ENCODE measurements around the gene SCAF1.

Gene SCAF1

DNA sequence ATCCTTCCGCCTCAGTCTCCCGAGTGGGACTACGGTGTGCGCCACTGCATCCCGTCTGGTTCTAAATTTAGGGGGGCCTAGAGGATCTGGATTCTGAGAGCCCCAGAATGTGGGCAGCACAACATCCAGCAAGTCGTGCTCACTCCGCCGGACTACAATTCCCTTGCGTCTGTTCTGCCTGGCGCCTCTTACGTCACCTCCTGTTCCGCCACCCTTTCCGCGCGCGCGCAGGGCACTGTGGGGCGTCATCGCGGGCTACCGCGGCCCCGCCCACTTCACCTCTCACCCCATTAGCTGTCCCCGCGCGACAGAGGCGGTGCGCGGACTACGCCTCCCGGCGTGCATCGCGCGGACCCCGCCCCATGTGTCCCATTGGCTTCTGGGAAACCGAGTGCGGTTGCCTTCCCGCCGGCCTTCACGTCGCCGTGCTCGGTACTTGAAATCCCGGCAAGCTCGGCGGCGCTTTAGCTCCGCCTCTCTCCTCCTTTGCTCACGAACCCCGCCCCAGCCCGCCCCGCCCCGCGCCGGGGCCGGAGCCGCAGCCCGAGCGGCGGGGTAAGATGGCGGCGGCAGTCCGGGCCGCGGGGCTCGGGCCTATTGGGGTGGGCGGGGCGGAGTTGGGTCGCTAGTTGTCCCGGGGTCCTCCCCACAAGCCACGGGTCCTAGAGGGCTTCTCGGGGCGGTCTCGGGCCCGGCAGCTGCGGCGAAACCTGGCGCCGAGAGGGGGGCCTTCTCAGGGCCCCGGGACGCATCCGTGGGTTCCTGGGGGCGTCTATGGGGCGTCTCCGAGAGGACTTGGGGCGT is at the start of gene SCAF1:
Gene SCAF1, plus strand, starts transcription at position 522 of the 804 bp plus-strand sequence. CDS start 2,818 bp downstream, outside the sequence.
- Mint-ChIP-seq H3K4me1 (peaks cover 46% of the 10 kb centered on the region), H3K36me3 (peaks cover 11% of the 10 kb centered on the region), H3K9me3 (no peaks in the 10 kb centered on the region), H3K4me3 (peak within 1 kb of the TSS; percentile 92), H3K27me3 (no peaks in the 10 kb centered on the region), H3K27ac (peak within 1 kb of the TSS; percentile 98)
- peak; percentile 96 to 99 for DNase-seq (ENCODE audit: low spot score in 2 of 2)
- ATAC-seq (ENCODE audit: low read depth): peak; percentile 68

DNA sequence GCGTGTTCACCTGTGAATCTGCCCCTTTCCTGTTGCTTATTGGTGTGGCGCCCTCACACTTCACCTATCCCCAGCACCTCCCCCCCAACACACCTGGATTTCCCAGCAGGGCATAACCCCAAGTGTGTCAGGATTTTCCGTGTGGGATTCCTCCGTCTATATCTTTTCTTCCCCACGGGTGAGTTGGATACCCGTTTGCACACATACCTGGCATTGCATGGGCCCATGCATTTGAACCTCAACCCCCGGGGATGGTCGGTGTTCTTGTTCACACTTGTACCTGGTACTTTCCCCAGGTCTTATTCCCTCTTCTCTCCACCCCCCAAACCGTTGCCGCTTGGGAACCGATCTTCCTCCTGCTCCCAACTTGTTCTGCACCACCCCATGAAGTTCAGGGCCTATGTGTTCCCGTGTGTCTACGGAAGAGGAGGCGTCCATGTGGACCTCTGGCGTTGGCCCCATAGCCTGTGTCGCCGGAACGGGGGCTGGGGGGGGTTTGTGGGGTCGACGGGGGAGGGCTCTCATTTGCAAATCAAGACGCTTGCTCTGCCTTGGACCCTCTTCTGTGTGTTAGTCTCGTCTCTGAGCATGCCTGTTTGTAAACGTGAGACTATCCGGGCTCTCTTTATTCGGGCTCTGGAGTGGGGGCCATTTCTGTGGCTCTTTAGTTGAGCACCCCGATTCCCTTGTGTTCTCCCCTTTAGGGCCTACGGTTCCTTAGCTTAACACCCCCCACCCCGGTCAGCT is 49.4 kb upstream of the SCAF1 start:
- peaks cover 17% of the 10 kb centered on the region for H3K36me3 Mint-ChIP-seq
- peak overlapping the region; percentile 71 for H3K4me3 Mint-ChIP-seq
- H3K4me1 Mint-ChIP-seq: peaks cover 25% of the 10 kb centered on the region
- H3K27ac Mint-ChIP-seq: peak overlapping the region; percentile 71
- DNase-seq (ENCODE audit: low spot score in 2 of 2): no peak
- no peaks in the 10 kb centered on the region for H3K9me3 Mint-ChIP-seq
- no peaks in the 10 kb centered on the region for H3K27me3 Mint-ChIP-seq
- no peak for ATAC-seq (ENCODE audit: low read depth)

DNA sequence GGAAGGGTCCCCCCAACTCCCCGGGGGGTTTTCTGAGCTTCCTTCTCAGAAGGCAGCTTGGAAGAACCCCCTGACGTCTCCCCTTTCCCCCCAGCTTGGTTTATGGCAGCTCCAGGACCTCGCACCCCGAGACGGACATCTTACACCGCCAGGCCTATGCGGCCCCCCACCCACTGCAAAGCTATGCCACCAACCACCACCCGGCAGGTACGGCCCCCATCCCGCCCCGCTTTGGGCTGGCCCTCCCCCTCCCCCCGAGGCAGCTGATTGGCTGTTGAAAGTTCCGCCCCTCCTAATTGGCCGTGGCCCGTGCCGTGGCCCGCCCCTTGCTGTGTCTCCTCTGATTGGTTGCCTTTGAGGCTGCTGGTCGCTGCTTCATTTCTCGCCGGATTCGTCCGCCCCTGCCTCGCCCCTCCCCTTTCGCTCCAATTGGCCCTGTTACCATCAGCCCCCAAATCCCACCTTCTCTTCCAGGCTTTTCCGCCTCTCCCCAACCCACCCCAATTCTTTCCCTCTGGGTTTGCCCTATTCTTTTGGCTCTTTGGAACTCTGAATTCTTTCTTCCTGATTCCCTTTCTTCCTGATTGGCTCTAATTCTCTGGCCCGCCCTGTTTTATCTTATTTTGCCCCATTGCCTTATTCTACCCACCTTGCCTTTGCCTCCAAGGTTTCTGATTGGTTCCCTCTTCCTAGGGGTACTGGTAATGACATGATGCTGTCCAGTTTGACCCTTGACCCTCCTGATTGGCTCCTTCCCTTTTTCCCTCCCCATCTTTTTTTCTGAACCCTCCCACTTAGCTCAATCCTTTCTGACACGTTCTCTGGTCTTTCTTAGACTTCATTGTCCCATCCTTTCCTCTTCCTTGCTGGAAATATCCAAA is 48.5 kb upstream of the SCAF1 start:
- H3K4me1 Mint-ChIP-seq: peaks cover 25% of the 10 kb centered on the region
- H3K4me3 Mint-ChIP-seq: peak overlapping the region; percentile 71
- no peaks in the 10 kb centered on the region for H3K27me3 Mint-ChIP-seq
- peaks cover 17% of the 10 kb centered on the region for H3K36me3 Mint-ChIP-seq
- peak; percentile 77 to 87 for DNase-seq (ENCODE audit: low spot score in 2 of 2)
- no peaks in the 10 kb centered on the region for H3K9me3 Mint-ChIP-seq
- ATAC-seq (ENCODE audit: low read depth): peak; percentile 53
- peak overlapping the region; percentile 71 for H3K27ac Mint-ChIP-seq

GRCh38 chr19:49594157-49594992 is 47.6 kb upstream of the SCAF1 start:
- H3K4me1 Mint-ChIP-seq: peaks cover 23% of the 10 kb centered on the region
- H3K27me3 Mint-ChIP-seq: no peaks in the 10 kb centered on the region
- peak overlapping the region; percentile 71 for H3K27ac Mint-ChIP-seq
- H3K9me3 Mint-ChIP-seq: no peaks in the 10 kb centered on the region
- ATAC-seq (ENCODE audit: low read depth) (no peak), DNase-seq (ENCODE audit: low spot score in 2 of 2) (no peak)
- peak overlapping the region; percentile 71 for H3K4me3 Mint-ChIP-seq
- peaks cover 17% of the 10 kb centered on the region for H3K36me3 Mint-ChIP-seq

DNA sequence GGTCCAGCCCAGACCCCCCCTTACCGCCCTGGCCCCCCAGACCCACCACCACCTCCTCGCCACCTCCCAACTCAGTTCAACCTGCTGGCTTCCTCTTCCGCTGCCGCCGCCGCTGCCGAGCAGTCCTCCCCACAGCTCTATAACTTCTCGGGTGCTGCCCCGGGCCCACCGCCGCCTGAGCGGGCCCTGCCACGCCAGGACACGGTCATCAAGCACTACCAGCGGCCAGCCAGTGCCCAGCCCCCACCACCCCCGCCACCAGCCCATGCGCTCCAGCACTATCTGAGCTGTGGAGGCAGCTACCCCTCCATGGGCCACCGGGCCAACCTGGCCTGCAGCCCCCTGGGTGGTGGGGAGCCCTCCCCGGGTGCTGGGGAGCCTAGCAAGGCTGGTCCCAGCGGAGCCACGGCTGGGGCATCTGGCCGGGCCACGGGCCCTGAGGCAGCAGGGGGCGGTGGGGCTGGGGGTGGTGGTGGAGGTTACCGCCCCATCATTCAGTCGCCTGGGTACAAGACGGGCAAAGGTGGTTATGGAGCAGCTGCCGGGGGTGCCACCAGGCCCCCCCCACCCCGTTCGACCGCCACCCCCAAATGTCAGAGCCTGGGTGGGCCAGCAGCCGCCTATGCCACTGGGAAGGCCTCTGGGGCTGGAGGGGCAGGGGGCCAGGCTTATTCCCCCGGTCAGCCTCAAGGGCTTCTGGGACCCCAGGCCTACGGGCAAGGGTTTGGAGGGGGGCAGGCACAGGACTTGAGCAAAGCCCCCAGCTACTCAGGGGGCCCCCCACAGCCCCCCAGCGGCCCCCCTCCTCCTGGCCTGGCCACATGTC is 46.8 kb upstream of the SCAF1 start:
- ATAC-seq (ENCODE audit: low read depth): no peak
- H3K36me3 Mint-ChIP-seq: peaks cover 21% of the 10 kb centered on the region

DNA sequence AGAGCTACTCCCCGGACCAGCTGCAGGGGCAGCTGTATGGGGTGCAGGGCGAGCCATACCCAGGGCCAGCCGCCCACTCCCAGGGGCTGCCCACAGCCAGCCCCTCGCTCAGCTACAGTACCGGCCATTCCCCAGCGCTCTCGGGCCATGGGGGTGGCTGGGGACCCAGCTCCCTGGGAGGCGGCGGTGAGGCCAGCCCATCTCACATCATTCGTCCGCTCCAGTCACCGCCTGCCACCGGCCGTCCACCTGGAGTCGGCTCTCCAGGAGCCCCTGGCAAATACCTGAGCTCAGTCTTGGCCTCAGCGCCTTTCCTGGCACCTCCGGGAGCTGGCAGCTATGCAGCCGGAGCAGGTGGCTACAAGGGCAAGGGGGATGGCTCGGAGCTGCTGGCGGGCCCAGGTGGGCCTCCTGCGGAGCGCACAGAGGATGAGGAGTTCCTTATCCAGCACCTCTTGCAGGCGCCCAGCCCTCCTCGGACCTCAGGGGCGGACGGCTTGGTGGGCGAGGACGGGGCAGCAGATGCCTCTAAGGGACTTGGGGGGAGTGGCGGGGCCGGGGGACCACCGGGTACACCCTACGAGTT is 46.1 kb upstream of the SCAF1 start:
- ATAC-seq (ENCODE audit: low read depth): no peak
- Mint-ChIP-seq H3K9me3 (no peaks in the 10 kb centered on the region), H3K4me3 (no peak overlapping the region), H3K36me3 (peaks cover 24% of the 10 kb centered on the region), H3K27me3 (no peaks in the 10 kb centered on the region), H3K27ac (no peak overlapping the region), H3K4me1 (peaks cover 23% of the 10 kb centered on the region)
- no peak for DNase-seq (ENCODE audit: low spot score in 2 of 2)

More for the DNA sequence above, 46.8 kb upstream of the SCAF1 start:
- no peak overlapping the region for H3K4me3 Mint-ChIP-seq
- H3K4me1 Mint-ChIP-seq: peaks cover 22% of the 10 kb centered on the region
- DNase-seq (ENCODE audit: low spot score in 2 of 2): no peak
- H3K27ac Mint-ChIP-seq: no peak overlapping the region
- H3K27me3 Mint-ChIP-seq: no peaks in the 10 kb centered on the region
- no peaks in the 10 kb centered on the region for H3K9me3 Mint-ChIP-seq

DNA sequence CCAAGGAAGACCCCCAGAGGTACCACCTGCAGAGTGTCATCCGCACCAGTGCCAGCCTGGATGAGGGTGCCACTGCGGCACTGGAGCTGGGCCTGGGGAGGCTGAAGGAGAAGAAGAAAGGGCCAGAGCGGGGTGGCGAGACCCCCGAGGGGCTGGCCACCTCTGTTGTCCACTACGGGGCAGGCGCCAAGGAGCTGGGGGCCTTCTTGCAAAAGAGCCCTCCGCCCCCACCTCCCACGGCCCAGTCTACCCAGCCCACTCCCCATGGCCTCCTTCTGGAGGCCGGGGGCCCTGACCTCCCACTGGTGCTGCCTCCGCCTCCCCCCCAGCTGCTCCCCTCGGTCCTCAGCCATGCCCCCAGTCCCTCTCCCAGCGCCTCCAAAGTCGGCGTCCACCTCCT is 45.6 kb upstream of the SCAF1 start:
- peaks cover 27% of the 10 kb centered on the region for H3K4me1 Mint-ChIP-seq
- ATAC-seq (ENCODE audit: low read depth): no peak
- peaks cover 27% of the 10 kb centered on the region for H3K36me3 Mint-ChIP-seq
- DNase-seq (ENCODE audit: low spot score in 2 of 2): no peak
- no peak overlapping the region for H3K4me3 Mint-ChIP-seq
- H3K27me3 Mint-ChIP-seq: no peaks in the 10 kb centered on the region
- H3K27ac Mint-ChIP-seq: no peak overlapping the region
- no peaks in the 10 kb centered on the region for H3K9me3 Mint-ChIP-seq

- ATAC-seq (ENCODE audit: low read depth): no peak
Observed at GRCh38 chr19:49596954-49597702, 44.9 kb upstream of the SCAF1 start.

DNA sequence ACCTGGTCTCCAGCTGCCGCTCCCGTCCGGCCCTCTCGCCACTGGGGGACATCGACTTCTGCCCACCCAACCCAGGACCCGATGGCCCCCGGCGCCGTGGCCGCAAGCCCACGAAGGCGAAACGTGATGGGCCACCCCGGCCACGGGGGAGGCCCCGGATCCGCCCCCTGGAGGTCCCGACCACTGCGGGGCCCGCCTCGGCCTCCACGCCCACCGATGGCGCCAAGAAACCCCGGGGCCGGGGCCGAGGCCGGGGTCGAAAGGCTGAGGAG is 44.4 kb upstream of the SCAF1 start:
- H3K4me3 Mint-ChIP-seq: no peak overlapping the region
- H3K9me3 Mint-ChIP-seq: no peaks in the 10 kb centered on the region
- no peak for DNase-seq (ENCODE audit: low spot score in 2 of 2)
- no peaks in the 10 kb centered on the region for H3K27me3 Mint-ChIP-seq
- no peak for ATAC-seq (ENCODE audit: low read depth)
- peaks cover 27% of the 10 kb centered on the region for H3K36me3 Mint-ChIP-seq
- peaks cover 23% of the 10 kb centered on the region for H3K4me1 Mint-ChIP-seq
- no peak overlapping the region for H3K27ac Mint-ChIP-seq

More at GRCh38 chr19:49596954-49597702, 44.9 kb upstream of the SCAF1 start:
- no peak overlapping the region for H3K27ac Mint-ChIP-seq
- no peaks in the 10 kb centered on the region for H3K27me3 Mint-ChIP-seq
- no peak for DNase-seq (ENCODE audit: low spot score in 2 of 2)
- no peaks in the 10 kb centered on the region for H3K9me3 Mint-ChIP-seq
- peaks cover 27% of the 10 kb centered on the region for H3K36me3 Mint-ChIP-seq
- H3K4me3 Mint-ChIP-seq: no peak overlapping the region
- peaks cover 27% of the 10 kb centered on the region for H3K4me1 Mint-ChIP-seq

DNA sequence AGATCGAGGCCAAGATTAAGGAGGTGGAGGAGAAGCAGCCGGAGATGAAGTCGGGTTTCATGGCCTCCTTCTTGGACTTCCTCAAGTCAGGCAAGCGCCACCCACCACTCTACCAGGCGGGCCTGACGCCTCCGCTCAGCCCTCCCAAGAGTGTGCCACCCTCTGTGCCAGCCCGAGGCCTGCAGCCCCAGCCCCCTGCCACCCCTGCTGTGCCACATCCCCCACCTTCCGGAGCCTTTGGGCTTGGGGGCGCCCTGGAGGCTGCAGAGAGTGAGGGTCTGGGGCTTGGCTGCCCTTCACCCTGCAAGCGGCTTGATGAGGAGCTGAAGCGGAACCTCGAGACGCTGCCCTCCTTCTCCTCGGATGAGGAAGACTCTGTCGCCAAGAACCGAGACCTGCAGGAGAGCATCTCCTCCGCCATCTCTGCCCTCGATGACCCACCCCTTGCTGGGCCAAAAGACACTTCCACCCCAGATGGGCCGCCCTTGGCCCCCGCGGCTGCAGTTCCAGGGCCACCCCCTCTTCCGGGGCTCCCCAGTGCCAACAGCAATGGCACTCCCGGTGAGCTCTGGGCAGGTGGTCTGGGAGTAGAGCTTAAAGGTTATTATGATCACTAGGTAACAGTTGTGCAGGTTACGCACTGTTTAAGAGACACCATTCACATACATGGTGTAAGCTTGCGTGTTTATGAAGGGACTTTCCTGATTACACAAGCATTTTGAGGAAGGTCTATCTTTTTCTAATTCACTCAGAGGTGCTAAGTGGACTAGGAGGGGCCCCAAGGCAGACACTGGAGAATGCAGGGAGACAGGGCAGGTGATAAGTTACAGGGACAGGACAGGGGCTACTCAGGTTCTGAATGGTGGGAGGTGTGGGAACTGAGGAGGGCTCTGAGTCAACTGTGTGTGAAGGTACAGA is 42.4 kb upstream of the SCAF1 start:
- DNase-seq (ENCODE audit: low spot score in 2 of 2) (no peak), ATAC-seq (ENCODE audit: low read depth) (no peak)
- Mint-ChIP-seq H3K27ac (no peak overlapping the region), H3K4me1 (peaks cover 7% of the 10 kb centered on the region), H3K9me3 (no peaks in the 10 kb centered on the region), H3K27me3 (no peaks in the 10 kb centered on the region), H3K4me3 (no peak overlapping the region), H3K36me3 (peaks cover 17% of the 10 kb centered on the region)

- Mint-ChIP-seq H3K4me3 (no peak overlapping the region), H3K27ac (no peak overlapping the region), H3K4me1 (peaks cover 7% of the 10 kb centered on the region), H3K27me3 (no peaks in the 10 kb centered on the region), H3K36me3 (peaks cover 13% of the 10 kb centered on the region), H3K9me3 (no peaks in the 10 kb centered on the region)
- DNase-seq (ENCODE audit: low spot score in 2 of 2) (no peak), ATAC-seq (ENCODE audit: low read depth) (no peak)
Observed at GRCh38 chr19:49601482-49602038, 40.4 kb upstream of the SCAF1 start.
